NCI-H2081 treated with DMSO at 0.1 percent for 48 hours (cell line): Measurements from ENCODE around the gene SLC4A7.
"Not testable (repeated sequence)": the region's sequence is repeated elsewhere in the genome, so short reads cannot be mapped to it uniquely, and the experiment has no call there.

Source experiments
- DNase-seq: peaks from one replicate; lab custom pipeline; 2025; lab: John Stamatoyannopoulos, UW

The SLC4A7 gene

DNA sequence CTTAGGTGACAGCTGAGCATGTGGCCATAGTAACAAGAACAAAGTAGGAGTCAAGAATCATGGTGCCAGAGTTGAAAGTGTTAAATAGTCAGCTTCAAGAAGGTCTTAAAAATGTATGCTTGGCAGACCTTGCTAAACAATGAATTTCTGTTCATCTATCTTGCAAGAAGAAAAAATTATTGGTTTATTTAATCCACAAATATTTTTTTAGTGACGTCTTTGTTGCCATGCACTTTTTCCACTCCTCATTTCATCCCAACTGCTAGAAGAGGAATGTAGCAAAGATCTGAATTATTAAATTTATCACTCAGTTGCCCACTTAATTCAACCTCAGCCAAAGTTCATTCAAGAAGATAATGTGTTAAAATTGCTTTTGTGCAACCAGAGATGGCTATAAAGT is 3.2 kb upstream of the SLC4A7 start:
- no peak for DNase-seq

- DNase-seq, result no peak
Observed at GRCh38 chr3:27486336-27486735, 2.2 kb upstream of the SLC4A7 start.

GRCh38 chr3:27485866-27486265 is 1.7 kb upstream of the SLC4A7 start:
- DNase-seq, result no peak

- no peak for DNase-seq
Observed at GRCh38 chr3:27483117-27484014, 818 bp downstream of the SLC4A7 start.

GRCh38 chr3:27479806-27480543 is 4.2 kb downstream of the SLC4A7 start:
- DNase-seq, result no peak

GRCh38 chr3:27471923-27472550 is 12.1 kb downstream of the SLC4A7 start:
- no peak for DNase-seq

GRCh38 chr3:27468283-27468886 is 15.8 kb downstream of the SLC4A7 start:
- no peak for DNase-seq

DNA sequence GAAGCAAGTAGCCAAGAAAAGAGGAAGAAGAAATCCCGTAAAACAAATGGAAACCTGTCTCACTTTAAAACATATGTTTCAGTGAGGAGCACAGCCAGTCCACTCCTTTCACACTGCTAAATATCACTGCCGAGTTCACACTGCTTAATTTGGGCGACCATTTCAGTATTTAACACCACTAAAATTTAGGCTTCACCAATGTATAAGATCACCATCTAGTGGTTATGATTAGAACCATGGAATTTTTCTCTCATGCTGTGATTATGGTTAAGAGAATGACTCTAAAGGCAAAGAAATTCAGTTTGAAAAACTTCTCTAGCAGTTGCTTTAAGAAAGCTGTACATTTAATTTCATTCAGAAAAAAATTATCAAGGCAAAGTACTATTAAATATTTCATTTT is 16.6 kb downstream of the SLC4A7 start:
- DNase-seq, result peak; percentile 33

DNA sequence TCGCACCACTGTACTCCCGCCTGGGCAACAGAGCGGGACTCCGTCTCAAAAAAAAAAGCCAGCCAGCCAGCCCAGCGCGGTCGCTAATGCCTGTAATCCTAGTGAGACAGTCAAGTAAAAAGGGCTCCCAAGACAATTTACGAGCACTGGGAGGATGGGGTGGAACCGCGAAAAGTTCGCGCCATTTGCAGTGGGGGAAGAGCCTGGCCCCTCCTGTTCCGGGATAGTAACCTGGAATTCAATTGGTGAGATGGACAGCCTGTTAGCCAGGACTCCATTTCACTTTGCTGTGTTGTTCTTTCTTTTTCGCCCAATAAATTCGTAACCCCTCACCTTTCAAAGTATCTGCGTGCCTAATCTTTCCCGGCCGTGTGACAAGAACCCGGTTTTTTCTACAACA is 19.5 kb downstream of the SLC4A7 start:
- no peak for DNase-seq

DNA sequence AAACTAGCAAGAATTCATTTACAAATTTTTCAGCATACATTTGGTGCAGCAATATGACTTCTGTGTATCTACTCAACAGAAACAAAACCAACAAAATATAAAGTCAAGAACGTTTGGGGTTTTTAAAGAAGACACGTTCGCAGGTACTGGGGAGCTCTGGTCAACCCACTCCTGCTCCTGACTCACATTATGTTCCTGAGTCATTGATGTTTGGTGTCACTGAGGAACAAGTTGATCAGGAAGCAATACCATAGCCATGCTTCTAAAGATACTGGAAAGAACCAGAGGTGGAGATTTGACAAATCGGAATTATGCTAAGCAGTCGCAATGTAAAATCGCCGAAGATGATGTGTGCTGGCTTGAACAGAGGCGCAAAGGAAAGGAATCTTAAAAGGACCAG is 22.0 kb downstream of the SLC4A7 start:
- no peak for DNase-seq

GRCh38 chr3:27458929-27459328 is 25.3 kb downstream of the SLC4A7 start:
- no peak for DNase-seq

- no peak for DNase-seq
Observed at GRCh38 chr3:27456554-27456953, 27.6 kb downstream of the SLC4A7 start.

- no peak for DNase-seq
Observed at GRCh38 chr3:27454914-27455313, 29.3 kb downstream of the SLC4A7 start.

GRCh38 chr3:27454461-27454860 is 29.7 kb downstream of the SLC4A7 start:
- DNase-seq, result no peak

GRCh38 chr3:27452368-27453090 is 31.7 kb downstream of the SLC4A7 start:
- no peak for DNase-seq

GRCh38 chr3:27451842-27452241 is 32.3 kb downstream of the SLC4A7 start:
- DNase-seq, result no peak

DNA sequence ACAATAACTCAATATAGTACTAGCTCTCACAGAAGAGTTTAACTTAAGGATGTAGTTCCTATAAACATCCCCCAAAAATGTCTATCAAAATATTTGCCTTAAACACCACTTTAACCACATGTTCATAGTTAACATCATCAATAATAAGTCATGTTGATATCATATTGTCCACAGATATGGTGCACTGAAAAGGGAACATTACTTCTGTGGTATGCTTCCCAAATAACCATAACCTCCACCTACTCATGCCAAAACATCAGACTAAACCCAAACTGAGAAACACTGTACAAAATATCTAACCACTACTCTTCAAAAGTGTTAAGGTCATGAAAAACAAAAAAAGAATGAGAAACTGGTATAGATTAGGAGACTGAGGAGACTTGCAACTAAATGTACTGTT is 32.9 kb downstream of the SLC4A7 start:
- DNase-seq, result no peak

GRCh38 chr3:27449530-27450150 is 34.5 kb downstream of the SLC4A7 start:
- DNase-seq, result no peak

DNA sequence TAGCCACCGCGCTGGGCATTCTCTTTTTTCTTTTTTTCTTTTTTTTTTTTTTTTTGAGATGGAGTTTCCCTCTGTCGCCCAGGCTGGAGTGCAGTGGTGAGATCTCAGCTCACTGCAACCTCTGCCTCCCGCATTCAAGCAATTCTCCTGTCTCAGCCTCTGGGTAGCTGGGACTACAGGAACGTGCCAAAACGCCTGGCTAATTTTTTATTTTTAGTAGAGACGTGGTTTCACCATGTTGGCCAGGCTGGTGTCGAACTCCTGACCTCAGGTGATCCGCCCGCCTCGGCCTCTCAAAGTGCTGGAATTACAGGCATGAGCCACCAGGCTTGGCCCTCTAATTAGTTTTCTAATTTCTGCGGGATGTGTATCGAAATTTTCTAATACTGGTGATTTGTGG is 41.2 kb downstream of the SLC4A7 start:
- not testable (repeated sequence) for DNase-seq

- not testable (repeated sequence) for DNase-seq
Observed at GRCh38 chr3:27438352-27438751, 45.8 kb downstream of the SLC4A7 start.

DNA sequence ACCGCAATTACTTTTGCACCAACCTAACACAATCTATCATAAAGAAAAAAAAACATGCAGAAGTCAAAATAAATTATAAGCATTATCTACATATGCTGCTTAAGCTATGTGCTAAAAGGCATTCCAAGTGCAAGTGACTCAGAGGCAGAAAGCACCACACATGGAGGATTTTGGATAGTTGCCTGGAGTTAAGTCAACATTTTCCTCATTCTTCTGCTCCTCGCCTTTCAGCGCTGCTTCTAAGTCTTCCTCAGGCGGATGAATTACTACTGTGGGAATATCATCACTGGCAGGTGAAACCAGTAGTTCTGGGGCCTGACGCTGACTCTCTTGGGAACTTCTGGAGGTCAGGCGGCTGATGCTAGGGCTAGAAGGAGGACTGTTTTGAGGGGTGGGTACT is 53.1 kb downstream of the SLC4A7 start:
- DNase-seq, result no peak
